ENCODE data around the gene PPIL4.

DNA sequence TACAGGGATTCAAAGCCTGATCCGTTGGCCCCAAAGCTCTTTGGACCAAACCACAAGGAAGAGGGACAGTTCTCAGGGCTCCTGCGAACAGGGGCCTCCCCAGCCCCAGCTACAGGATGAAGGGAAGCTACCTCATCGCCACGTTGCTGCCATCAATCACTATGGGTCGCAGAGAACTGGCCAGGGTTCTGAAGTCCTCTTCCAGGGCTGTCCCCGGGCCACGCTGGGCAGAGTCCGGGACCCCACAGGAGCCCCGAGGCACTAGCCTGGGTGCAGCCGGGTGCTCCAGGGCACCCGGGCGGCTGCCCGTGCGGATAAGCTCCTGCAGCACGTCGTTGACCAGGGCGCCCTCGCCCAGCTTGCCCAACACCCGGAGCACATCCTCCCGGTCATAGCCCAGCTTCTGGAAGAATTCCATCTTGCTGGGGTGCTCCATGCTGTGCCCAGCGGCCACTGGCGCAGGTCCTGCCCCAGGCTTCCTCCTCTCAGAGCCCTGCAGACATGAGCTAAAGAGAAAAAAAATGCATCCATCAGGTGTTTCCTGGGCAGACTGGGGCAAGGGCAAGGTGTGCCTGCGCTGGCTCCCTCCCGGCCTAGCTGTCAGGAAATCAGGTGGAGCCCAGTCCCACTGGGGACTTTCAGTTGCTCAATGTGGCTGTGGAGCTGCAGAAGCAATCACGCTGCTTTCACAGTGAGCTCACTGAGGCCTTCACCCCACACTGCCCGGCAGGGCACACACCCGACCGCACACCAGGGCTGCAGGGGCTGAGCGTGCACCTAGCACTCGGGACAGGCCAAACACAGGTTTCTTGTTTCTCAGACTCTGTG is 71.5 kb downstream of the PPIL4 start:
- TF ChIP-seq POLR2AphosphoS5 (IDR thresholded peaks at IDR 0.05) (no peak), POLR2A (IDR thresholded peaks at IDR 0.05) (no peak)
